ENCODE measurements around the gene OBSL1. TPM values are rescaled to one million over a fixed set of nuclear protein-coding genes. Genes with fewer than 3 reads are reported as not detected.

Gene OBSL1
- total RNA-seq, 1 donor from 2014 or later: 9.2 TPM

GRCh38 chr2:219576505-219577388, 5.4 kb upstream of the OBSL1 start:
- peak; percentile 96 for FAIRE-seq
- Histone ChIP-seq H3K36me3 (ENCODE audit: control insufficient read depth, insufficient read depth, low read length) (no peaks in the 10 kb centered on the region), H3K4me3 (ENCODE audit: low read depth, low read length) (no peak overlapping the region), H3K27me3 (ENCODE audit: control insufficient read depth, insufficient read depth, low read length) (no peaks in the 10 kb centered on the region)
- no peak for TF ChIP-seq CTCF (IDR thresholded peaks at IDR 0.05; ENCODE audit: insufficient read depth, low read length, severe bottlenecking)
- DNase-seq (ENCODE audit: low read depth): peak; percentile 39

GRCh38 chr2:219575566-219576504, 4.5 kb upstream of the OBSL1 start:
- H3K27me3 ChIP-seq (ENCODE audit: control insufficient read depth, insufficient read depth, low read length): no peaks in the 10 kb centered on the region
- TF ChIP-seq CTCF (IDR thresholded peaks at IDR 0.05; ENCODE audit: insufficient read depth, low read length, severe bottlenecking): no peak
- no peaks in the 10 kb centered on the region for H3K36me3 ChIP-seq (ENCODE audit: control insufficient read depth, insufficient read depth, low read length)
- FAIRE-seq (no peak), DNase-seq (ENCODE audit: low read depth) (no peak)
- H3K4me3 ChIP-seq (ENCODE audit: low read depth, low read length): no peak overlapping the region

- no peak overlapping the region for H3K4me3 ChIP-seq (ENCODE audit: low read depth, low read length)
- H3K27me3 ChIP-seq (ENCODE audit: control insufficient read depth, insufficient read depth, low read length): no peaks in the 10 kb centered on the region
- DNase-seq (ENCODE audit: low read depth): no peak
- no peak for TF ChIP-seq CTCF (IDR thresholded peaks at IDR 0.05; ENCODE audit: insufficient read depth, low read length, severe bottlenecking)
- no peak for FAIRE-seq
- H3K36me3 ChIP-seq (ENCODE audit: control insufficient read depth, insufficient read depth, low read length): no peaks in the 10 kb centered on the region
Observed at GRCh38 chr2:219574484-219575311, 3.4 kb upstream of the OBSL1 start.

- no peaks in the 10 kb centered on the region for H3K27me3 ChIP-seq (ENCODE audit: control insufficient read depth, insufficient read depth, low read length)
- no peak for TF ChIP-seq CTCF (IDR thresholded peaks at IDR 0.05; ENCODE audit: insufficient read depth, low read length, severe bottlenecking)
- no peak for FAIRE-seq
Observed at GRCh38 chr2:219573166-219573565, 1.8 kb upstream of the OBSL1 start.

GRCh38 chr2:219572237-219573001, 1.1 kb upstream of the OBSL1 start, which contains the start of gene INHA:
Gene INHA (plus strand): TSS chr2:219572310. CDS start chr2:219572375, 65 bp downstream.
- Histone ChIP-seq H3K4me3 (ENCODE audit: low read depth, low read length) (peak within 1 kb of the TSS; percentile 66), H3K36me3 (ENCODE audit: control insufficient read depth, insufficient read depth, low read length) (no peaks in the 10 kb centered on the region), H3K27me3 (ENCODE audit: control insufficient read depth, insufficient read depth, low read length) (no peaks in the 10 kb centered on the region)
- no peak for FAIRE-seq
- no peak for DNase-seq (ENCODE audit: low read depth)
- no peak for TF ChIP-seq CTCF (IDR thresholded peaks at IDR 0.05; ENCODE audit: insufficient read depth, low read length, severe bottlenecking)

More at GRCh38 chr2:219573166-219573565, 1.8 kb upstream of the OBSL1 start:
- Histone ChIP-seq H3K4me3 (ENCODE audit: low read depth, low read length) (no peak overlapping the region), H3K36me3 (ENCODE audit: control insufficient read depth, insufficient read depth, low read length) (no peaks in the 10 kb centered on the region)
- DNase-seq (ENCODE audit: low read depth): no peak
